Activated CD8-positive, alpha-beta T cell treated with anti-CD3 and anti-CD28 coated beads for 36 hours (primary cell): ENCODE data around the gene CADM4. TPM values are rescaled to one million over a fixed set of nuclear protein-coding genes. Genes with fewer than 3 reads are reported as not detected.

Experiments
- ATAC-seq: fragments of 200-7000 bp; cut with Tn5 transposase; one replicate; pipeline ENCODE4 v1.10.0; 2021; ENCODE audit warnings: mild to moderate bottlenecking, moderate library complexity
- CTCF ChIA-PET: fragments of 350-600 bp; sonication (Branson Sonifier 250); formaldehyde crosslinking; loops from one replicate; lab custom pipeline; 2021; ENCODE audit warnings: antibody characterized with exemption; lab: Charles Lee
- POLR2A ChIA-PET: fragments of 350-600 bp; sonication (Branson Sonifier 250); formaldehyde crosslinking; loops from one replicate; lab custom pipeline; 2021; ENCODE audit warnings: antibody characterized with exemption; lab: Charles Lee
- DNase-seq: peaks from one replicate; pipeline ENCODE4 v3.0.0-alpha.2; 2020
- H3K27ac Mint-ChIP-seq: one replicate; pipeline ENCODE4 v1.8.0; 2021; ENCODE audit warnings: mild to moderate bottlenecking, mixed read lengths
- H3K27me3 Mint-ChIP-seq: one replicate; pipeline ENCODE4 v1.8.0; 2021; ENCODE audit warnings: mixed read lengths
- H3K36me3 Mint-ChIP-seq: one replicate; pipeline ENCODE4 v1.8.0; 2021; ENCODE audit warnings: low read depth, mixed read lengths
- H3K4me1 Mint-ChIP-seq: one replicate; pipeline ENCODE4 v1.8.0; 2021; ENCODE audit warnings: low read depth, mixed read lengths
- H3K4me3 Mint-ChIP-seq: one replicate; pipeline ENCODE4 v1.8.0; 2021; ENCODE audit warnings: mild to moderate bottlenecking, moderate library complexity, mixed read lengths
- H3K9me3 Mint-ChIP-seq: one replicate; pipeline ENCODE4 v1.8.0; 2021; ENCODE audit warnings: mixed read lengths
- CTCF ChIP-seq: fragments of 200-600 bp; IDR thresholded peaks from one replicate; pipeline ENCODE4 v1.8.0; 2022; ENCODE audit warnings: antibody characterized with exemption, mild to moderate bottlenecking
- intact Hi-C: fragments of 100-400 bp; cut with micrococcal nuclease; formaldehyde crosslinking; loops from one replicate; pipeline ENCODE4 v1.10.0; 2022
- total RNA-seq, 2 experiments: library from RNA; stranded (reverse); gene quantifications; one replicate each; pipeline ENCODE4 v1.2.3, GENCODE V29; 2021

The CADM4 gene
- total RNA-seq, 2 experiments from 2014 or later, result 0.22 to 0.38 TPM

DNA sequence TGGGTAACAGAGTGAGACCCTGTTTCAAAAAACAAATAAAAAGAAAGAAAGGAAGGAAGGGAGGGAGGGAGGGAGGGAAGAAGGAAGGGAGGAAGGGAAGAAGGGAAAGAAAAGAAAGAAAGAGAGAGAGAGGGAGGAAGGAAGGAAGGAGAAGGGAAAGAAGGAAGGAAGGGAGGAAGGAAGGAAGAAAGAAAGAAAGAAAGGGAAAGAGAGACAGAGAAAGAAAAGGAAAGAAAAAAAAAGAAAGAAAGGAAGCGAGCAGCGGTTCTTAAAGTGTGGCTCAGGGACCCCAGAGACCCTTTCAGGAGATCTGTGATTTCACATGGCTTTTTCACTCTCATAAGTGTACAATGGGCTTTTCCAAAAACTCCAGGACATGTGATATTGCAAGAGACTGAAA lies 9.9 kb upstream of the CADM4 start:
- H3K36me3 Mint-ChIP-seq, result peaks cover 3% of the 10 kb centered on the region
- H3K27ac Mint-ChIP-seq, result no peak overlapping the region
- H3K4me3 Mint-ChIP-seq, result no peak overlapping the region
- no peak for ATAC-seq
- no peaks in the 10 kb centered on the region for H3K4me1 Mint-ChIP-seq
- peaks cover 4% of the 10 kb centered on the region for H3K9me3 Mint-ChIP-seq
- TF ChIP-seq CTCF, result no peak
- no peaks in the 10 kb centered on the region for H3K27me3 Mint-ChIP-seq
- intact Hi-C loops, result no loop called here
- CTCF ChIA-PET, result no interaction called here
- DNase-seq, result no peak
- POLR2A ChIA-PET, result interaction anchor here (1.0 kb wide), 1 partner anchor 13 kb away, joined by 3 read pairs; no protein-coding TSS in a partner anchor

DNA sequence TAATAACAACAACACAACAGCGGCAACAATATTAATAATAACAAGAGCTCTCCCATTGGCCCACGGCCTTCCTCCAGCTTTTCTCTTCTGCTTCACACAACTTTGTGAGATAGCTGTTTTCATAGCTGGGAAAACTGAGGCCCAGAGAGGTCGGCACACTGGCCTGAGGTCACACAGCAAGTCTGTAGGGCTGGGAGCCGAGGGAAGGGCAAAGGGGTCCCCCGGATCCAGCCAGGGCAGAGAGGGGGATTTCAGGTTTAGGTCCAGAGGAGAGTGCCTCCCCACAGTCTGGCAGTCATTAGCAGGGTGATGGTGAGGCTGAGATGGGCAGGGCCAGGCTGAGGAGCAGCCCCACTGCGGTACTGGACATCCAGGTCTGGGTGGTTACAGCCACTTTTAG lies 9.0 kb upstream of the CADM4 start:
- CTCF ChIA-PET, result interaction anchor here (0.8 kb wide), 1 partner anchor 216 kb away, joined by 3 read pairs; no protein-coding TSS in a partner anchor
- H3K4me1 Mint-ChIP-seq, result no peaks in the 10 kb centered on the region
- ATAC-seq, result no peak

DNA sequence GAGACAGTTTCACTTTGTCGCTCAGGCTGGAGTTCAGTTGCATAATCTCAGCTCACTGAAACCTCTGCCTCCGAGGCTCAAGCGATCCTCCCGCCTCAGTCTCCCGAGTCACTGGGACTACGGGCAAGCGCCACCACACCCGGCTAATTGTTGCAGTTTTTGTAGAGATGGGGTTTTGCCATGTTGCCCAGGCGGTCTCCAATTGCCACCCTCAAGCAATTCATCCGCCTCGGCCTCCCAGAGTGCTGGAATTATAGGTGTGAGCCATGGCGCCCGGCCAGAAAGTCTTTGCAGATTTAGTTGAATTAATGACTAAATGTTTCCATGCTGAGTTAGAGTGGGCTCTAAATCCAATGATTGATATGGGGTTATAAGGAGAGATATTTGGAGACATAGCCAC lies 4.5 kb upstream of the CADM4 start:
- ATAC-seq (no peak), DNase-seq (no peak)
- Mint-ChIP-seq H3K4me3 (no peak overlapping the region), H3K27ac (no peak overlapping the region), H3K27me3 (peaks cover 12% of the 10 kb centered on the region), H3K36me3 (peaks cover 2% of the 10 kb centered on the region), H3K4me1 (peaks cover 4% of the 10 kb centered on the region), H3K9me3 (peaks cover 4% of the 10 kb centered on the region)
- ChIA-PET CTCF (no interaction called here), POLR2A (no interaction called here)
- intact Hi-C loops, result no loop called here
- no peak for TF ChIP-seq CTCF

More for the DNA sequence above, 9.0 kb upstream of the CADM4 start:
- H3K27me3 Mint-ChIP-seq, result no peaks in the 10 kb centered on the region
- DNase-seq, result no peak
- no peak overlapping the region for H3K27ac Mint-ChIP-seq
- no peak for TF ChIP-seq CTCF
- peaks cover 2% of the 10 kb centered on the region for H3K36me3 Mint-ChIP-seq
- POLR2A ChIA-PET, result interaction anchor here (0.7 to 1.0 kb wide), 2 partner anchors 12 to 14 kb away, joined by 3 read pairs; no protein-coding TSS in a partner anchor
- no peak overlapping the region for H3K4me3 Mint-ChIP-seq
- intact Hi-C loops, result no loop called here
- H3K9me3 Mint-ChIP-seq, result peaks cover 4% of the 10 kb centered on the region

DNA sequence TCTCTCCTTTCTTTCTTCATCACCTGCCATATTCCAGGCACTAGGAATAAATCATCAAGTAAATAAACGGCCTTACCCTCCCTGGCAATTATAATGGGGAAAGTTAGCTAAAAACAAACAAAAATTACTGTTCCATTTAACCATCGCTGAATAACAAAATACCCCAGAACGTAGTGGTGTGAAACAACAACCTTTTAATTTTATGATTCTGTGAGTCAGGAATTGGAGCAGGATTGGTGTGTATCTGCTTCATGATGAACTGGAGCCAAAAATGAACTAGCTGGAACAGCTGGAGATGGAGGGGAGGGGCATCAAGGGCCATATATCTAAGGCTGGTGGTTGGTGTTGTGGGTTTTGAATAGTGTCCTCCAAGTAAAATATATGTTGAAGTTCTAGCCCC lies 3.7 kb upstream of the CADM4 start:
- ChIA-PET CTCF (interaction anchor here (1.3 kb wide), 1 partner anchor 88 kb away, joined by 4 read pairs; no protein-coding TSS in a partner anchor), POLR2A (interaction anchor here (1.5 kb wide), 1 partner anchor 9 kb away, joined by 3 read pairs; no protein-coding TSS in a partner anchor)
- Mint-ChIP-seq H3K9me3 (peaks cover 4% of the 10 kb centered on the region), H3K4me3 (no peak overlapping the region), H3K27me3 (peaks cover 21% of the 10 kb centered on the region), H3K36me3 (peaks cover 2% of the 10 kb centered on the region), H3K27ac (no peak overlapping the region), H3K4me1 (peaks cover 9% of the 10 kb centered on the region)
- TF ChIP-seq CTCF, result no peak
- ATAC-seq (no peak), DNase-seq (no peak)
- intact Hi-C loops, result no loop called here

- no peak for TF ChIP-seq CTCF
- CTCF ChIA-PET, result interaction anchor here (1.3 kb wide), 1 partner anchor 88 kb away, joined by 4 read pairs; no protein-coding TSS in a partner anchor
- Mint-ChIP-seq H3K9me3 (peaks cover 4% of the 10 kb centered on the region), H3K27ac (no peak overlapping the region), H3K36me3 (no peaks in the 10 kb centered on the region), H3K27me3 (peaks cover 26% of the 10 kb centered on the region), H3K4me1 (peaks cover 9% of the 10 kb centered on the region), H3K4me3 (no peak overlapping the region)
- POLR2A ChIA-PET, result interaction anchor here (1.5 kb wide), 1 partner anchor 10 kb away, joined by 3 read pairs; no protein-coding TSS in a partner anchor
- ATAC-seq (no peak), DNase-seq (no peak)
- intact Hi-C loops, result no loop called here
Measured at GRCh38 chr19:43642531-43642930, 2.9 kb upstream of the CADM4 start.
